C4-2B (cell line): ENCODE results near the gene NCK2.

ENCODE experiments used
- ZFX ChIP-seq: fragments of 450-650 bp; IDR thresholded peaks from 2 replicates; pipeline ENCODE4 v1.6.1; 2017
- TF ChIP-seq, protein P1 (sequence below): fragments of 450-650 bp; conservative IDR thresholded peaks from 2 replicates; pipeline ENCODE4 v1.5.1; 2017; ENCODE audit warnings: mild to moderate bottlenecking

GRCh38 chr2:105879106-105879802 is 134.5 kb downstream of the NCK2 start:
- TF ChIP-seq, protein P1, sequence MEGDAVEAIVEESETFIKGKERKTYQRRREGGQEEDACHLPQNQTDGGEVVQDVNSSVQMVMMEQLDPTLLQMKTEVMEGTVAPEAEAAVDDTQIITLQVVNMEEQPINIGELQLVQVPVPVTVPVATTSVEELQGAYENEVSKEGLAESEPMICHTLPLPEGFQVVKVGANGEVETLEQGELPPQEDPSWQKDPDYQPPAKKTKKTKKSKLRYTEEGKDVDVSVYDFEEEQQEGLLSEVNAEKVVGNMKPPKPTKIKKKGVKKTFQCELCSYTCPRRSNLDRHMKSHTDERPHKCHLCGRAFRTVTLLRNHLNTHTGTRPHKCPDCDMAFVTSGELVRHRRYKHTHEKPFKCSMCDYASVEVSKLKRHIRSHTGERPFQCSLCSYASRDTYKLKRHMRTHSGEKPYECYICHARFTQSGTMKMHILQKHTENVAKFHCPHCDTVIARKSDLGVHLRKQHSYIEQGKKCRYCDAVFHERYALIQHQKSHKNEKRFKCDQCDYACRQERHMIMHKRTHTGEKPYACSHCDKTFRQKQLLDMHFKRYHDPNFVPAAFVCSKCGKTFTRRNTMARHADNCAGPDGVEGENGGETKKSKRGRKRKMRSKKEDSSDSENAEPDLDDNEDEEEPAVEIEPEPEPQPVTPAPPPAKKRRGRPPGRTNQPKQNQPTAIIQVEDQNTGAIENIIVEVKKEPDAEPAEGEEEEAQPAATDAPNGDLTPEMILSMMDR = no peak
- no peak for TF ChIP-seq ZFX
